ENCODE data around the gene MAST1. TPM values are rescaled to one million over a fixed set of nuclear protein-coding genes. Genes with fewer than 3 reads are reported as not detected.
A peak's percentile ranks its signal among the peaks of the same experiment; 100 is the strongest.

The MAST1 gene
- total RNA-seq, 4 donors from 2014 or later: not detected

GRCh38 chr19:12893582-12893981, 55.3 kb downstream of the MAST1 start:
- Histone ChIP-seq H3K27ac (no peak overlapping the region), H3K27me3 (no peaks in the 10 kb centered on the region), H3K4me1 (peaks cover 10 to 15% of the 10 kb centered on the region in 2 donors), H3K9me3 (no peaks in the 10 kb centered on the region), H3K36me3 (peaks cover 0 to 53% of the 10 kb centered on the region in 2 donors), H3K4me3 (no peak overlapping the region)
- in situ Hi-C loops (cut with MboI; ENCODE audit: low sequenced_read_pairs in 4 of 4) (no loop called here), intact Hi-C loops (cut with DNase I; ENCODE audit: low total_unique reads) (no loop called here)
- ATAC-seq (no peak), DNase-seq (no peak)
- TF ChIP-seq CTCF (IDR thresholded peaks at IDR 0.05 in 4 of 5, conservative IDR thresholded peaks at IDR 0.05 in 1 of 5): no peak
- TF ChIP-seq POLR2A (IDR thresholded peaks at IDR 0.05): no peak

- H3K4me3 ChIP-seq: no peak overlapping the region
- peaks cover 0 to 73% of the 10 kb centered on the region in 2 donors for H3K36me3 ChIP-seq
- intact Hi-C loops (cut with DNase I; ENCODE audit: low total_unique reads) (no loop called here), in situ Hi-C loops (cut with MboI; ENCODE audit: low sequenced_read_pairs in 4 of 4) (no loop called here)
- no peak overlapping the region for H3K27ac ChIP-seq
- H3K4me1 ChIP-seq: peaks cover 9 to 10% of the 10 kb centered on the region in 2 donors
- ATAC-seq: no peak
- H3K9me3 ChIP-seq: no peaks in the 10 kb centered on the region
- TF ChIP-seq POLR2A (IDR thresholded peaks at IDR 0.05) (no peak), CTCF (IDR thresholded peaks at IDR 0.05 in 4 of 5, conservative IDR thresholded peaks at IDR 0.05 in 1 of 5) (no peak)
- DNase-seq: no peak
- H3K27me3 ChIP-seq: no peaks in the 10 kb centered on the region
Observed at GRCh38 chr19:12896460-12896859, 58.1 kb downstream of the MAST1 start.

- in situ Hi-C loops (cut with MboI; ENCODE audit: low sequenced_read_pairs in 4 of 4): no loop called here
- Histone ChIP-seq H3K4me1 (no peaks in the 10 kb centered on the region), H3K36me3 (peaks cover 0 to 49% of the 10 kb centered on the region in 2 donors), H3K9me3 (no peaks in the 10 kb centered on the region), H3K27ac (no peak overlapping the region), H3K4me3 (no peak overlapping the region), H3K27me3 (no peaks in the 10 kb centered on the region)
- DNase-seq (no peak), ATAC-seq (no peak)
- intact Hi-C loops (cut with DNase I; ENCODE audit: low total_unique reads): no loop called here
- TF ChIP-seq CTCF (IDR thresholded peaks at IDR 0.05 in 4 of 5, conservative IDR thresholded peaks at IDR 0.05 in 1 of 5): no peak
- TF ChIP-seq POLR2A (IDR thresholded peaks at IDR 0.05): no peak
Observed at GRCh38 chr19:12899891-12900518, 61.7 kb downstream of the MAST1 start.

- Histone ChIP-seq H3K36me3 (no peaks in the 10 kb centered on the region), H3K9me3 (no peaks in the 10 kb centered on the region), H3K4me3 (no peak overlapping the region), H3K4me1 (no peaks in the 10 kb centered on the region), H3K27ac (no peak overlapping the region), H3K27me3 (no peaks in the 10 kb centered on the region)
- DNase-seq (no peak), ATAC-seq (no peak)
- in situ Hi-C loops (cut with MboI; ENCODE audit: low sequenced_read_pairs in 4 of 4): no loop called here
- intact Hi-C loops (cut with DNase I; ENCODE audit: low total_unique reads): no loop called here
- TF ChIP-seq CTCF (IDR thresholded peaks at IDR 0.05 in 4 of 5, conservative IDR thresholded peaks at IDR 0.05 in 1 of 5) (no peak), POLR2A (IDR thresholded peaks at IDR 0.05) (no peak)
Observed at GRCh38 chr19:12907166-12907565, 68.9 kb downstream of the MAST1 start.

GRCh38 chr19:12912571-12912970, 74.3 kb downstream of the MAST1 start:
- TF ChIP-seq CTCF (IDR thresholded peaks at IDR 0.05 in 4 of 5, conservative IDR thresholded peaks at IDR 0.05 in 1 of 5) (no peak), POLR2A (IDR thresholded peaks at IDR 0.05) (no peak)
- peak overlapping the region; percentile 18 to 47 (median 40) for H3K4me3 ChIP-seq
- H3K27me3 ChIP-seq: no peaks in the 10 kb centered on the region
- ATAC-seq (no peak), DNase-seq (no peak)
- in situ Hi-C loops (cut with MboI; ENCODE audit: low sequenced_read_pairs in 4 of 4): no loop called here
- peaks cover 12 to 14% of the 10 kb centered on the region in 2 donors for H3K4me1 ChIP-seq
- intact Hi-C loops (cut with DNase I; ENCODE audit: low total_unique reads): no loop called here
- no peaks in the 10 kb centered on the region for H3K36me3 ChIP-seq
- no peaks in the 10 kb centered on the region for H3K9me3 ChIP-seq
- peak overlapping the region; percentile 34 to 71 (median 66) for H3K27ac ChIP-seq
